ENCODE measurements around the gene RASA4B. TPM values are rescaled to one million over a fixed set of nuclear protein-coding genes. Genes with fewer than 3 reads are reported as not detected.

Gene RASA4B
- total and polyA plus RNA-seq, 9 of the 15 experiments (the other 6 are each of a cell fraction or from before 2014, with no cell fraction given), result 0.01 to 2.9 (median 1.5) TPM; not detected in 1

DNA sequence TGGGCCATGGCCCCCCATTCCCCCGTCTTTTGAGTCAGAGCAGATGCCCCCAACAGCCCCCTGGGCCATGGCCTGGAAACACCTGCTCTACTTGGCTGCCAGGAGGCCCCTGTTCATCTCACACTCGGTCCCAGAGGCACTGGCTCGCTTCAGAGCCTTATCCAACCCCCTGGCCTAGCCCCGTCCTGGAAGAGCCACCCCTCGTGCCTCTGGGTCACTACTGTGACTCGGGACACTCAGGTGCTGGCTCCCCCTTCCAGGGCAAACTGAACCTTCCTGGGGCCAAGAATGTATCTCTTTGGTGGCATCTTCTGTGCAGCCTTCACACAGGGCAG, 45.8 kb downstream of the RASA4B start:
- POLR2A ChIA-PET, result interaction anchor here (0.5 to 1.4 kb wide), 3 partner anchors 9 to 508 kb away, joined by 3 to 4 read pairs (median 3); no protein-coding TSS in a partner anchor
- no peak overlapping the region for H3K4me3 ChIP-seq
- intact Hi-C loops (cut with micrococcal nuclease) (no loop called here), in situ Hi-C loops (cut with MboI) (loop anchor here (25.0 kb wide), 2 partner anchors 91 to 191 kb away; partner anchors contain the start of genes POLR2J2, POLR2J3, SPDYE2 and SPDYE2B)
- H3K4me1 ChIP-seq (replicated peaks in 1 of 2; ENCODE audit: control insufficient read depth in 2 of 2, insufficient read depth in 2 of 2, low read length in 2 of 2), result peaks cover 0 to 52% of the 10 kb centered on the region in 2 experiments; a peak in 3 of 5 replicates
- no TSS peak for BruUV-seq (replicated peaks)
- CTCF ChIA-PET (ENCODE audit: low intra/inter-chr PET ratio), result no interaction called here
- H3K36me3 ChIP-seq (ENCODE audit: control insufficient read depth, insufficient read depth, low read length), result peaks cover 65% of the 10 kb centered on the region; the same call in 2 of the 3 replicates
- no peak overlapping the region; the same call in 2 of the 3 replicates for H3K27ac ChIP-seq (ENCODE audit: extremely low read depth, low read depth, low read length)
- WGBS (ENCODE audit: insufficient coverage, low coverage, missing lambda C conversion rate), result 86% methylated on average over 6 of the region's 6 CpGs
- peaks cover 3% of the 10 kb centered on the region; the same call in 1 of the 2 replicates for H4K20me1 ChIP-seq (replicated peaks; ENCODE audit: control insufficient read depth, insufficient read depth, low read length)
- FAIRE-seq, result no peak
- TF ChIP-seq NFE2 (IDR thresholded peaks at IDR 0.05; ENCODE audit: low read depth) (no peak), SUPT5H (IDR thresholded peaks at IDR 0.05) (peak; percentile 5; the same call in 1 of the 2 replicates)
- H3K79me2 ChIP-seq (ENCODE audit: control insufficient read depth, insufficient read depth, low read length), result no peaks in the 10 kb centered on the region
- H3K9me1 ChIP-seq (ENCODE audit: control insufficient read depth, insufficient read depth, low read length), result no peaks in the 10 kb centered on the region
- H3K9me3 ChIP-seq (replicated peaks; ENCODE audit: control insufficient read depth, insufficient read depth, low read depth, low read length), result no peaks in the 10 kb centered on the region
- H3K9ac ChIP-seq (ENCODE audit: insufficient read depth in 1 of 2, low read depth in 2 of 2, low read length in 2 of 2), result peak overlapping the region in 1 of 2 experiments; percentile 79; a peak in 1 of 4 replicates
- H2AFZ ChIP-seq (ENCODE audit: low read depth, low read length), result no peak overlapping the region
- no peak overlapping the region for H3K4me2 ChIP-seq (ENCODE audit: insufficient read depth, low read length)
- peak; percentile 20 for ATAC-seq
- no peak for DNase-seq (ENCODE audit: extremely low read depth in 1 of 4, low spot score in 3 of 4)
- H3K27me3 ChIP-seq (ENCODE audit: control insufficient read depth in 2 of 2, insufficient read depth in 2 of 2, low read length in 2 of 2), result no peaks in the 10 kb centered on the region

- WGBS (ENCODE audit: insufficient coverage, low coverage, missing lambda C conversion rate), result 77% methylated on average over 20 of the region's 20 CpGs
- ChIA-PET POLR2A (interaction anchor here (0.6 to 1.4 kb wide), 3 partner anchors 8 to 84 kb away, joined by 3 read pairs; no protein-coding TSS in a partner anchor), CTCF (ENCODE audit: low intra/inter-chr PET ratio) (no interaction called here)
- BruUV-seq (replicated peaks), result no TSS peak
- H4K20me1 ChIP-seq (replicated peaks; ENCODE audit: control insufficient read depth, insufficient read depth, low read length), result peaks cover 3% of the 10 kb centered on the region; the same call in 1 of the 2 replicates
- H3K4me1 ChIP-seq (replicated peaks in 1 of 2; ENCODE audit: control insufficient read depth in 2 of 2, insufficient read depth in 2 of 2, low read length in 2 of 2), result peaks cover 8 to 62% of the 10 kb centered on the region in 2 experiments; a peak in 3 of 5 replicates
- peaks cover 72% of the 10 kb centered on the region; the same call in 2 of the 3 replicates for H3K36me3 ChIP-seq (ENCODE audit: control insufficient read depth, insufficient read depth, low read length)
- peaks cover 5% of the 10 kb centered on the region for H3K9me1 ChIP-seq (ENCODE audit: control insufficient read depth, insufficient read depth, low read length)
- no peaks in the 10 kb centered on the region for H3K9me3 ChIP-seq (replicated peaks; ENCODE audit: control insufficient read depth, insufficient read depth, low read depth, low read length)
- H3K27me3 ChIP-seq (ENCODE audit: control insufficient read depth in 2 of 2, insufficient read depth in 2 of 2, low read length in 2 of 2), result no peaks in the 10 kb centered on the region
- no peak overlapping the region for H3K4me2 ChIP-seq (ENCODE audit: insufficient read depth, low read length)
- no peak overlapping the region for H2AFZ ChIP-seq (ENCODE audit: low read depth, low read length)
- peaks cover 10% of the 10 kb centered on the region for H3K79me2 ChIP-seq (ENCODE audit: control insufficient read depth, insufficient read depth, low read length)
- FAIRE-seq (no peak), ATAC-seq (no peak), DNase-seq (ENCODE audit: extremely low read depth in 1 of 4, low spot score in 3 of 4) (no peak)
- H3K4me3 ChIP-seq, result no peak overlapping the region
- intact Hi-C loops (cut with micrococcal nuclease), result no loop called here
- in situ Hi-C loops (cut with MboI), result loop anchor here (25.0 kb wide), 2 partner anchors 92 to 192 kb away; partner anchors contain the start of genes POLR2J2, POLR2J3, SPDYE2 and SPDYE2B
- H3K27ac ChIP-seq (ENCODE audit: extremely low read depth, low read depth, low read length), result no peak overlapping the region
- H3K9ac ChIP-seq (ENCODE audit: insufficient read depth in 1 of 2, low read depth in 2 of 2, low read length in 2 of 2), result no peak overlapping the region; a peak in 1 of 4 replicates
- TF ChIP-seq TEAD1 (CRISPR knock-in tag; IDR thresholded peaks at IDR 0.05) (no peak), ADNP (tag; IDR thresholded peaks at IDR 0.05) (no peak), SNAPC5 (CRISPR knock-in tag; IDR thresholded peaks at IDR 0.05) (no peak), BRD4 (IDR thresholded peaks at IDR 0.05) (no peak), ZBTB7A (IDR thresholded peaks at IDR 0.05; ENCODE audit: borderline replicate concordance, control insufficient read depth, low read depth, low read length) (no peak), HMG20A (CRISPR knock-in tag; conservative IDR thresholded peaks at IDR 0.05) (no peak), ZNF79 (CRISPR knock-in tag; IDR thresholded peaks at IDR 0.05; ENCODE audit: low read depth) (no peak), TRIM24 (IDR thresholded peaks at IDR 0.05) (no peak), RHOXF2B (CRISPR knock-in tag; conservative IDR thresholded peaks at IDR 0.05) (no peak), E2F4 (CRISPR knock-in tag; IDR thresholded peaks at IDR 0.05; ENCODE audit: low read depth) (no peak)
Observed at GRCh38 chr7:102469972-102470825, 47.4 kb downstream of the RASA4B start.
